SKM-1 treated with dmso at 0.1 percent for 144 hours (cell line): ENCODE results near the gene MED27.

Experiments
- DNase-seq: peaks from one replicate; lab custom pipeline; 2025; ENCODE audit not compliant: unreplicated experiment; lab: John Stamatoyannopoulos, UW

MED27 gene

DNA sequence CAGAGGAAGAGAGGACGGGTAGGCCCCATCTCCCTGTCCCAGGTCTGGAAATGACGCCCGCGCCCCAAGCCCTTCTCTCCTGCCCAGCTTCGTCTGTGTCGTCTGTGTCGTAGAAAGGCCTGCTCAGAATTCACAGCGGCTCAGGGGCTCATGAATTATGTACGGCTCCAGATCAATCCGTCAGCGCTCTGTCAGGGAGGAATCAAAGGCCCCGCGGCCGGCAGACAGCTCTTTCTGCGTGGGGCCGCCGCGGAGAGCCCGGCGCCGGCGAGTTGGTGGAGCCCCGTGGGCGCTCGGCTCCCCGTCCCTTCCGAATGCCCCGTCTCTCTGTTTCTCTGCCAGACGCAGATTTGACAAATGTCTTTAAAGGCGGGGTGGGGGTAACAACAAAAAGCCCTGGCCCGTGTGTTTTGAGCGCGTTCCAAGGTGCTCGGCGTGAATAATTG lies 255.9 kb downstream of the MED27 start:
- DNase-seq: no peak

DNA sequence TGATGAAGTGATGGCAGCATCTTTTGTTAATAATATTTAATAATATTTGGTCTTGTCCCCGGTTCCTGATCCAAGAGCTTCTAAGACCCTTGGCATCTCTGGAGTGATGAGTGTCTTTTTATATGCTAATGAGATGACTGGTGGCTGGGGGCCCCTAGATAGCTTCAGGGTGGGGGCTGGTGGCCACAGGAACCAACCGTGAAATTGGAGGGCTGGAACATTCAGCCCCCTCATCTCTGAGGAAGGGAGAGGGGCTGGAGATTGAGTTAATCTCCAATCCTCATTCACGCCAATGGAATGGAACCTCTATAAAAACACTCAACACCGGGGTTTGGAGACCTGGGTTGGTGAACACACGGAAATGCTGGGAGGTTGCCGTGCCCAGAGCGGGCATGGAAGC lies 261.6 kb downstream of the MED27 start:
- DNase-seq: no peak

- no peak for DNase-seq
Observed at GRCh38 chr9:131817627-131818026, 262.0 kb downstream of the MED27 start.

- no peak for DNase-seq
Observed at GRCh38 chr9:131817073-131817472, 262.6 kb downstream of the MED27 start.

DNA sequence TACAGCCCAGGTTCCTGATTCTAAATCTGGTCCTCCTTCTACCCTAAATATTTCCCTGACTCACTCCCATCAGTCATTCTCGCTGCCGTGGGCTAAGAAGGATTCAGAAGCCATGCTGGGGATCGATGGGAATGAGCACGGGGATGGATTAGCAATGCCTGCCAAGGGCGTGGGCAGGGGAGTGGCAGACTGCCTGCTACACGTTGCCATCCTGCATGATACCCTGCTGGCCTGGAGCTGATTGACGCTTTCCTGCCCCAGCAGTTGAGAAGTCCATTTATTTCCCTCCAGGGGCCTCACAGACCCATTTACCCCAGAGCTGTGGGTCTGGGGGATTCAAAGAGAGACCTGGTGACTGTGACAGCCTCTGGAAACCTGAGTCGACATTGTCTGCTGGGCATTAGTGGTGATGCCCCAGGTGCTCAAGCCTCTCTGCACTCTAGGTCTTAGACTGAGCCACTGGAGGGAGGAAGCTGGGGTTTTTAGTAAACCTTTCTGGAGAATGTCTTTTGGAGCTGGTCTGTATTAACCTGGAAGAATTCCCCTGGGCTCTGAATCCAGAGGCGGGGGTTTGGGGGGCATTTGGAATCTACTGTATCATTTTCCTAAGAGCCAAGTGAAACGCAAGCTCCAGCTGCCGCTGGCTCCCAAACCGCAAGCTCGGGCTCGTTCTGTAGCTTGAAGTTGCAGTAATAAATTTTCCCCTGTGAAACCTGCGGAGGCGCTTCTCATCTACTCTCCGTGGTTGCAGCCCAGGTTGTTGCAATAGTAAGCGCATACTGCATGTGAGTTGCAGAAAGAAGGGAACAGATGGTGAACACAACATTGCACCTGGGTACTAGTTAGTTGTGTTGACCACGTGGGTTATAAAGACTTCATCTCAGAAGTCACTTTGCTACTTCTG lies 263.4 kb downstream of the MED27 start:
- DNase-seq: no peak

DNA sequence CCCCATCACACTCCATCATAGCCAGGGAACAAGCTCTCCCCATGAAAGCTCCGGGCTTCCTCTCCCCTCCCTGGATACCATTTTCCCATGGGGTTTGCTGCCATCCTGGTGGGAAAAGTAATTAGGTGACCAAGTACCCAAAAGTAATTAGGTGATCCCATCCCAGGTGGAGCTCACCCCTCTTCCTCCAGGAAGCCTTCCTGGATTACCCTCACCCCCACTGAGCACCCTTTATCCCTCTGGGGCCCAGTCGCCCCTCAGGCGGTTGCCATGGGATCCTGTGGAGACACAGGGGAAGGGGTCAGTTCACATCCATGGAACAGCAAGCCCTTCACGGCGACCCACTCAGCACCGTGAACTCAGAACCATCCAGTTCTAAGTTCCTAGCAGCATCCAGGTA lies 265.0 kb downstream of the MED27 start:
- DNase-seq: no peak

DNA sequence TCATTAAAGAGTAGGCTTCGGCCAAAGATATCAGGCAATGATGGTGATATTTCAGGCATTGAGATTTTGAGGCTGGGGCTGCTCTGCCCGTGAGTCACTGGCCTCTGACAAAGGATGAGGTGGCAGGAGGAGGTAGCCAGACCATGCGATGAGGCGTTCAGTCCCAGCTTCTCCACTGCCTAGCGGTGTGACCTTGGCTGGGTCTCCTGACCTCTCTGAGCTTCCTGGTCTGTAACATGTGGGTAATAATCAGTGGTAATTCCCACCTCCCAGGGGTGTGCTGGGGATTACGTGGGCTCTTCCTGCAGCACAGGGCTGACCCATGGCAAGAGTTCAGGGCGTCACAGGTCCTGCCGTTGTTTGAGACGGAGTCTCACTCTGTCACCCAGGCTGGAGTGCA lies 266.6 kb downstream of the MED27 start:
- DNase-seq: no peak

DNA sequence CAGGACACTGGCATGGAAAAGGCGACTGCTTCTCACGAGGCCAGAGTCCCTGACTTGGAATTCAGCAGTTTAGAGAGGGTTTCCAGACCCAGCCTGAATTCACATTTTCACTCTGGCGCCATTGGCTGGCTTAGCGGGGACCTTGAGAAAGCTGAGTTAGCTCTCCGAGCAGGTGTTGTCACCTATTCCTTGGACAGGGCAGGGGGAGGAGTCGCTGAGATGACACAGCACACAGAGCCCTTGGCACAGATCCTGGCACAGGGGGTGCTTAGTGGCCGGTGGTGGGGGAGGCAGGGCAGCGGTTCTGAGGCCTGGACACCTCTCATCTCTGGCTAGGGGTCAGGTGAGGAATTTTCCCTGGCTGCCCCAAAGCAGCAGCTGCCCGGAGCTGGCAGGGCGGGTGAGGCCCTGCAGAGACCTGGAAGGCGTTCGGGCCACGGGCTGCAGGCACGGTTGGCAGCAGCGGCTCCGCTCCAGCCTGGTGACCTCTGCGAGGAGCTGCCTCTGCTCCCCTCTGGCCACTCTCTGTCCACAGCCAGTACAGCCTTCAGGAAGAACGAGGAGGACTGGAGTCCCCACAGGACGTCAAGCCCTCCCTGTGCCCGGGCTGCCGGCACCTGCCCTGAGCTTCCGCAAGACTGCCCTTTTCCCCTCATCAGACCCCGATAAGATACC lies 267.4 kb downstream of the MED27 start:
- DNase-seq: no peak

GRCh38 chr9:131811405-131811804 lies 268.3 kb downstream of the MED27 start:
- no peak for DNase-seq

DNA sequence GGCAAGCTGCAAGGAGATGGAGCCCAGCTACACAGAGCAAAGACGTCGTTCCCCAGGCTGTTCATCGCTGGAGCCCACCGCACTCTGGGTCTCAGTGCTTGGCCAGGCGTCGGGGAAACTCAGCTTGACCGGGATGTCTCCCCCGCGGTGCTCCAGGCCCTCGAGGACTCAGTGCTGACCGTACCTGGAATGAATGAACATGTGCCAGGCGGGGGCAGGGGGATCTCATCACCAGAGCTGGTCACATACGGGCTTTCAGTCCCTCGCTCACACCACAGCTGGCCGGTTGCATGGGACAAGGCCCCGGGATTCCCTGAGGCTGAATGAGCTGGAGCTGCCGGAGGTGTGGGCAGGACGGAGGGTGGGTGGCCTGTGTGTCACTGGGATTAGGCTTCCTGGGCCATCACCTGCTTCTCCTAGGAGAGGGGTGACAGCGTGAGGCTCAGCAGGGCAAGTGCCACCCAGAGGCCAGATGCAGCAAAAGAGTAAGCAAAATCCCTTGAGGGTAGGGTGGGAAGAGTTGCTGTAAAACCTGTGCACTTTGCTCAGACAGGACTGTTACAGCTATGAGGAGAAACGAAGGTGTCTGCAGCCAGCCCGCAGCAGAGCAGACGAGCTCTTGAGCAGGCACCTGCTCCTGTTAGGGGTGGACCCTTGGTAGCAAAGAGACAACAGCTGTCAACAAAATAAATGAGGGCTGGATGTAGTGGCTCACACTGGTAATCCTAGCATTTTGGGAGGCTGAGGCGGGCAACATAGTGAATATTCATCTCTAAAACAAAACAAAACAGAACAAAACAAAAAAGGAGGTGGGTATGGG lies 269.1 kb downstream of the MED27 start:
- DNase-seq: no peak
